ENCODE results near the gene DNPEP.
"Not testable (repeated sequence)": the region's sequence is repeated elsewhere in the genome, so short reads cannot be mapped to it uniquely, and the experiment has no call there.

Gene DNPEP

GRCh38 chr2:219408204-219408603 lies 20.5 kb upstream of the DNPEP start:
- Histone ChIP-seq H3K4me3 (ENCODE audit: insufficient read depth, low read depth, low read length) (no peak overlapping the region), H3K9me3 (ENCODE audit: control insufficient read depth, low read length) (no peaks in the 10 kb centered on the region), H3K36me3 (ENCODE audit: control insufficient read depth, insufficient read depth, low read length) (no peaks in the 10 kb centered on the region), H3K4me1 (ENCODE audit: control insufficient read depth, insufficient read depth, low read length) (peaks cover 10% of the 10 kb centered on the region), H3K27me3 (ENCODE audit: control insufficient read depth, insufficient read depth, low read length, poor library complexity, severe bottlenecking) (no peaks in the 10 kb centered on the region), H3K27ac (ENCODE audit: insufficient read depth, low read depth, low read length, poor library complexity, severe bottlenecking) (no peak overlapping the region)
- WGBS, 2 experiments = 94 to 97% methylated on average over 5 of the region's 5 CpGs

GRCh38 chr2:219407343-219407742 lies 19.6 kb upstream of the DNPEP start:
- not testable (repeated sequence) for H3K36me3 ChIP-seq (ENCODE audit: control insufficient read depth, insufficient read depth, low read length); H3K27me3 ChIP-seq (ENCODE audit: control insufficient read depth, insufficient read depth, low read length, poor library complexity, severe bottlenecking); H3K27ac ChIP-seq (ENCODE audit: insufficient read depth, low read depth, low read length, poor library complexity, severe bottlenecking); H3K9me3 ChIP-seq (ENCODE audit: control insufficient read depth, low read length); H3K4me3 ChIP-seq (ENCODE audit: insufficient read depth, low read depth, low read length)
- 74 to 75% methylated on average over 5 of the region's 5 CpGs for WGBS, 2 experiments
- H3K4me1 ChIP-seq (ENCODE audit: control insufficient read depth, insufficient read depth, low read length) = peaks cover 10% of the 10 kb centered on the region

GRCh38 chr2:219406861-219407230 lies 19.1 kb upstream of the DNPEP start:
- H3K4me1 ChIP-seq (ENCODE audit: control insufficient read depth, insufficient read depth, low read length) = peaks cover 15% of the 10 kb centered on the region
- no peaks in the 10 kb centered on the region for H3K27me3 ChIP-seq (ENCODE audit: control insufficient read depth, insufficient read depth, low read length, poor library complexity, severe bottlenecking)
- H3K27ac ChIP-seq (ENCODE audit: insufficient read depth, low read depth, low read length, poor library complexity, severe bottlenecking) = no peak overlapping the region
- H3K9me3 ChIP-seq (ENCODE audit: control insufficient read depth, low read length) = no peaks in the 10 kb centered on the region
- no peaks in the 10 kb centered on the region for H3K36me3 ChIP-seq (ENCODE audit: control insufficient read depth, insufficient read depth, low read length)
- no peak overlapping the region for H3K4me3 ChIP-seq (ENCODE audit: insufficient read depth, low read depth, low read length)
- 93 to 95% methylated on average over 3 of the region's 3 CpGs for WGBS, 2 experiments

- Histone ChIP-seq H3K4me1 (ENCODE audit: control insufficient read depth, insufficient read depth, low read length) (peaks cover 18% of the 10 kb centered on the region), H3K4me3 (ENCODE audit: insufficient read depth, low read depth, low read length) (no peak overlapping the region), H3K36me3 (ENCODE audit: control insufficient read depth, insufficient read depth, low read length) (no peaks in the 10 kb centered on the region), H3K27ac (ENCODE audit: insufficient read depth, low read depth, low read length, poor library complexity, severe bottlenecking) (no peak overlapping the region), H3K27me3 (ENCODE audit: control insufficient read depth, insufficient read depth, low read length, poor library complexity, severe bottlenecking) (no peaks in the 10 kb centered on the region), H3K9me3 (ENCODE audit: control insufficient read depth, low read length) (no peaks in the 10 kb centered on the region)
- WGBS, 2 experiments = 91 to 93% methylated on average over 7 of the region's 7 CpGs
Measured at GRCh38 chr2:219405958-219406860, 18.5 kb upstream of the DNPEP start.

- no peak overlapping the region for H3K4me3 ChIP-seq (ENCODE audit: insufficient read depth, low read depth, low read length)
- no peaks in the 10 kb centered on the region for H3K9me3 ChIP-seq (ENCODE audit: control insufficient read depth, low read length)
- peaks cover 18% of the 10 kb centered on the region for H3K4me1 ChIP-seq (ENCODE audit: control insufficient read depth, insufficient read depth, low read length)
- H3K36me3 ChIP-seq (ENCODE audit: control insufficient read depth, insufficient read depth, low read length) = no peaks in the 10 kb centered on the region
- H3K27me3 ChIP-seq (ENCODE audit: control insufficient read depth, insufficient read depth, low read length, poor library complexity, severe bottlenecking) = no peaks in the 10 kb centered on the region
- WGBS, 2 experiments = 77 to 81% methylated on average over 9 of the region's 9 CpGs
- no peak overlapping the region for H3K27ac ChIP-seq (ENCODE audit: insufficient read depth, low read depth, low read length, poor library complexity, severe bottlenecking)
Measured at GRCh38 chr2:219405451-219405850, 17.7 kb upstream of the DNPEP start.

GRCh38 chr2:219404954-219405353 lies 17.2 kb upstream of the DNPEP start:
- 47% methylated on average over 7 of the region's 7 CpGs for WGBS, 2 experiments
- Histone ChIP-seq H3K4me3 (ENCODE audit: insufficient read depth, low read depth, low read length) (no peak overlapping the region), H3K4me1 (ENCODE audit: control insufficient read depth, insufficient read depth, low read length) (peaks cover 18% of the 10 kb centered on the region), H3K9me3 (ENCODE audit: control insufficient read depth, low read length) (no peaks in the 10 kb centered on the region), H3K27me3 (ENCODE audit: control insufficient read depth, insufficient read depth, low read length, poor library complexity, severe bottlenecking) (no peaks in the 10 kb centered on the region), H3K36me3 (ENCODE audit: control insufficient read depth, insufficient read depth, low read length) (no peaks in the 10 kb centered on the region), H3K27ac (ENCODE audit: insufficient read depth, low read depth, low read length, poor library complexity, severe bottlenecking) (no peak overlapping the region)

- 87% methylated on average over 10 of the region's 10 CpGs for WGBS, 2 experiments
- Histone ChIP-seq H3K36me3 (ENCODE audit: control insufficient read depth, insufficient read depth, low read length) (no peaks in the 10 kb centered on the region), H3K27ac (ENCODE audit: insufficient read depth, low read depth, low read length, poor library complexity, severe bottlenecking) (no peak overlapping the region), H3K27me3 (ENCODE audit: control insufficient read depth, insufficient read depth, low read length, poor library complexity, severe bottlenecking) (no peaks in the 10 kb centered on the region), H3K9me3 (ENCODE audit: control insufficient read depth, low read length) (no peaks in the 10 kb centered on the region), H3K4me3 (ENCODE audit: insufficient read depth, low read depth, low read length) (no peak overlapping the region), H3K4me1 (ENCODE audit: control insufficient read depth, insufficient read depth, low read length) (peaks cover 18% of the 10 kb centered on the region)
Measured at GRCh38 chr2:219404291-219404910, 16.7 kb upstream of the DNPEP start.

GRCh38 chr2:219403861-219404260 lies 16.1 kb upstream of the DNPEP start:
- H3K27me3 ChIP-seq (ENCODE audit: control insufficient read depth, insufficient read depth, low read length, poor library complexity, severe bottlenecking) = no peaks in the 10 kb centered on the region
- 94 to 95% methylated on average over 9 of the region's 9 CpGs for WGBS, 2 experiments
- H3K9me3 ChIP-seq (ENCODE audit: control insufficient read depth, low read length) = no peaks in the 10 kb centered on the region
- H3K4me1 ChIP-seq (ENCODE audit: control insufficient read depth, insufficient read depth, low read length) = peaks cover 18% of the 10 kb centered on the region
- no peak overlapping the region for H3K4me3 ChIP-seq (ENCODE audit: insufficient read depth, low read depth, low read length)
- H3K27ac ChIP-seq (ENCODE audit: insufficient read depth, low read depth, low read length, poor library complexity, severe bottlenecking) = no peak overlapping the region
- no peaks in the 10 kb centered on the region for H3K36me3 ChIP-seq (ENCODE audit: control insufficient read depth, insufficient read depth, low read length)

GRCh38 chr2:219402665-219403515 lies 15.2 kb upstream of the DNPEP start:
- peaks cover 18% of the 10 kb centered on the region for H3K4me1 ChIP-seq (ENCODE audit: control insufficient read depth, insufficient read depth, low read length)
- no peak overlapping the region for H3K27ac ChIP-seq (ENCODE audit: insufficient read depth, low read depth, low read length, poor library complexity, severe bottlenecking)
- H3K36me3 ChIP-seq (ENCODE audit: control insufficient read depth, insufficient read depth, low read length) = no peaks in the 10 kb centered on the region
- H3K4me3 ChIP-seq (ENCODE audit: insufficient read depth, low read depth, low read length) = no peak overlapping the region
- H3K27me3 ChIP-seq (ENCODE audit: control insufficient read depth, insufficient read depth, low read length, poor library complexity, severe bottlenecking) = no peaks in the 10 kb centered on the region
- WGBS, 2 experiments = 21 to 22% methylated on average over 10 to 13 of the region's 15 CpGs
- H3K9me3 ChIP-seq (ENCODE audit: control insufficient read depth, low read length) = no peaks in the 10 kb centered on the region

- WGBS, 2 experiments = 90 to 94% methylated on average over 8 of the region's 8 CpGs
- peaks cover 18% of the 10 kb centered on the region for H3K4me1 ChIP-seq (ENCODE audit: control insufficient read depth, insufficient read depth, low read length)
- no peaks in the 10 kb centered on the region for H3K36me3 ChIP-seq (ENCODE audit: control insufficient read depth, insufficient read depth, low read length)
- no peaks in the 10 kb centered on the region for H3K9me3 ChIP-seq (ENCODE audit: control insufficient read depth, low read length)
- no peak overlapping the region for H3K27ac ChIP-seq (ENCODE audit: insufficient read depth, low read depth, low read length, poor library complexity, severe bottlenecking)
- H3K4me3 ChIP-seq (ENCODE audit: insufficient read depth, low read depth, low read length) = no peak overlapping the region
- H3K27me3 ChIP-seq (ENCODE audit: control insufficient read depth, insufficient read depth, low read length, poor library complexity, severe bottlenecking) = no peaks in the 10 kb centered on the region
Measured at GRCh38 chr2:219401606-219402005, 13.9 kb upstream of the DNPEP start.

Measured in ectodermal cell (in vitro differentiated cells).